ENCODE measurements around the gene NYAP1. TPM values are rescaled to one million over a fixed set of nuclear protein-coding genes. Genes with fewer than 3 reads are reported as not detected.
A peak's percentile ranks its signal among the peaks of the same experiment; 100 is the strongest.

The NYAP1 gene
- total and polyA plus RNA-seq, 2 of the 8 experiments (the other 6 are each of a cell fraction or from before 2014, with no cell fraction given) = 1.9 to 4.6 TPM

GRCh38 chr7:100472121-100472851 is 11.4 kb upstream of the NYAP1 start:
- Histone ChIP-seq H2BK5ac (ENCODE audit: low read depth, low read length) (no peak overlapping the region), H2BK20ac (ENCODE audit: low read length) (no peak overlapping the region), H3K4me2 (ENCODE audit: insufficient read depth in 1 of 2, low read depth in 2 of 2, low read length in 2 of 2) (no peak overlapping the region), H3K79me1 (ENCODE audit: low read depth, low read length) (no peaks in the 10 kb centered on the region; the same call in 1 of the 2 replicates), H3K9me3 (ENCODE audit: insufficient read depth in 2 of 2, low read depth in 1 of 2, low read length in 1 of 2) (no peaks in the 10 kb centered on the region), H2AK5ac (ENCODE audit: low read depth, low read length) (no peak overlapping the region), H3K27ac (ENCODE audit: low read depth, low read length) (no peak overlapping the region), H3K36me3 (ENCODE audit: control insufficient read depth in 2 of 4, insufficient read depth in 4 of 4, low read length in 3 of 4) (peaks cover 0 to 3% (median 0%) of the 10 kb centered on the region in 4 experiments; a peak in 1 of 8 replicates), H3K4me3 (ENCODE audit: extremely low read depth in 1 of 4, insufficient read depth in 2 of 4, low read depth in 3 of 4, low read length in 4 of 4) (no peak overlapping the region), H3K27me3 (replicated peaks in 1 of 4; ENCODE audit: control insufficient read depth in 3 of 4, extremely low read depth in 1 of 4, insufficient read depth in 3 of 4, low read length in 3 of 4) (no peaks in the 10 kb centered on the region), H3K4ac (replicated peaks; ENCODE audit: insufficient read length, low read depth, low read length) (no peak overlapping the region), H2AFZ (ENCODE audit: low read length) (no peak overlapping the region), H3K23me2 (ENCODE audit: low read depth, low read length) (no peaks in the 10 kb centered on the region; the same call in 1 of the 2 replicates), H2BK15ac (ENCODE audit: low read length) (no peak overlapping the region), H4K91ac (replicated peaks; ENCODE audit: insufficient read length, low read length) (no peak overlapping the region), H2BK12ac (ENCODE audit: low read depth, low read length) (0 out of 2 replicates have a peak overlapping the region, but pooled peaks have one; percentile 12), H3K14ac (ENCODE audit: insufficient read length) (no peak overlapping the region), H3K18ac (ENCODE audit: extremely low read depth, low read length) (no peak overlapping the region), H4K8ac (ENCODE audit: extremely low read depth, insufficient read depth, low read length) (no peak overlapping the region; the same call in 1 of the 2 replicates), H3K23ac (ENCODE audit: insufficient read length) (no peak overlapping the region), H4K5ac (ENCODE audit: insufficient read length, low read depth, low read length) (no peak overlapping the region), H3K56ac (replicated peaks; ENCODE audit: insufficient read length, low read depth, low read length) (no peak overlapping the region), H3K4me1 (replicated peaks in 1 of 4; ENCODE audit: control insufficient read depth in 3 of 4, insufficient read depth in 4 of 4, low read length in 3 of 4) (peaks cover 0 to 18% (median 9%) of the 10 kb centered on the region in 4 experiments; a peak in 6 of 7 replicates), H3K9ac (replicated peaks in 1 of 4; ENCODE audit: extremely low read depth in 1 of 4, low read depth in 3 of 4, low read length in 3 of 4) (no peak overlapping the region), H3K79me2 (ENCODE audit: control insufficient read depth in 1 of 2, insufficient read depth in 2 of 2, low read length in 2 of 2) (no peaks in the 10 kb centered on the region), H4K20me1 (replicated peaks in 1 of 2; ENCODE audit: control insufficient read depth in 1 of 2, insufficient read depth in 2 of 2, low read length in 2 of 2) (no peaks in the 10 kb centered on the region), H2BK120ac (replicated peaks; ENCODE audit: low read depth, low read length) (no peak overlapping the region)
- TF ChIP-seq E2F6 (IDR thresholded peaks at IDR 0.05) (peak; percentile 72), HDAC2 (IDR thresholded peaks at IDR 0.05; ENCODE audit: borderline replicate concordance in 1 of 2, low read depth in 2 of 2, low read length in 2 of 2) (no peak)
- DNase-seq (ENCODE audit: low read depth in 1 of 2, low spot score in 2 of 2) (no peak), FAIRE-seq (no peak)
- ChIA-PET CTCF (ENCODE audit: partially characterized antibody) (interaction anchor here (1.4 to 3.6 kb wide), 3 partner anchors 10 to 87 kb away, joined by 4 to 46 read pairs (median 7); no protein-coding TSS in a partner anchor), POLR2A (ENCODE audit: partially characterized antibody) (no interaction called here)
- 83% methylated on average over 5 of the region's 16 CpGs; no CpG with 5 or more reads in 1 of the 2 experiments for WGBS, 2 experiments (ENCODE audit: extremely low coverage in 1 of 2, insufficient coverage in 1 of 2, insufficient read length in 1 of 2, insufficient replicate concordance in 2 of 2, low coverage in 1 of 2, low lambda C conversion rate in 2 of 2, missing lambda C conversion rate in 1 of 2)

All from H1 (cell line).